IPS DF 19.7 (cell line): ENCODE data around the gene GNAT2.
"Not testable (repeated sequence)": the region's sequence is repeated elsewhere in the genome, so short reads cannot be mapped to it uniquely, and the experiment has no call there.

Experiments
- DNase-seq: peaks from one replicate; pipeline ENCODE4 v3.0.0-alpha.2; 2013; ENCODE audit warnings: low read depth, low spot score

GNAT2 gene

DNA sequence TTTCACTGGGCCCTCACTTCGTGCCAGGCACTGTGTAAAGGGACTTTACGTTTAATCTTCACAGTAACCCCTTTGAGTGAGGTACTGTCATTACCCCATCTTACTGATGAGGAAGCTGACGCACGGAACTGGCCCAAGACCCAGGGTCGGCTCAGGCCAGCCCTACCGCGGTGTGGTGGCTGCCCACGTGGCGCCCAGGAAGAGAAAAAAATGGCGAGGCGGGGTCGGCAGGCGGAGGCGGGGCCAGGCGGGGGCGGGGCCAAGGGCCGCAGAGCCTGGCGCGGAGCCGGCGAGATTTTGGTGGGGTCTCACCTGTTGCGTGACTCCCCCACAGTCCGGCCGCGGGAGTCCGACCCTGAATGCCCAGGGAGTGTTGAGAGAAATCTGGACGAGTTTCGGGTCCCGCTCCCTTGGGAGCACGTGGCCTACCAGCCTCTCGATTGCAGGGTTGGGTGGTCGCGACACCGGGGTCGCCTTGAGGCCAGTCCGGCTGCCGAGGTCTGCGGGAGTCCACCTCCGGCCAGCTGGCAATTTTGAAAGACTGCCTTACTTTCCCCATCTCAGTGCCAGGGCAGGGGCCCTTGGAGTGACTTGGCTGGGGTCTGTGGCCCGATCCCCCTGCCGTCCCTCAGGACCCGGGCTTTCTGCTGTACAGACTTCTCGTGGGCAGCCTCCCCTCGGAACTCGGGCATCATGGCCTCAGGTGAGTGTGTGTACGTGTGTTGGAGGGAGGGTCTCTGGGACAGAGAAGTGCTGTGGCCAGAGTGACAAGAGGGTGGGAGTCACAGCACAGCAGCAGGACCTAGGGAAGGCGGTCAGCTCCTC is at the start of gene GNAT2, which contains the start of gene AMPD2:
GNAT2 (minus strand) TSS at position 41 of the 825 bp plus-strand sequence. CDS start 6,746 bp downstream, outside the sequence.
AMPD2 (plus strand) TSS at position 262 of the 825 bp plus-strand sequence. CDS start 1,339 bp downstream, outside the sequence.
- DNase-seq: no peak

DNA sequence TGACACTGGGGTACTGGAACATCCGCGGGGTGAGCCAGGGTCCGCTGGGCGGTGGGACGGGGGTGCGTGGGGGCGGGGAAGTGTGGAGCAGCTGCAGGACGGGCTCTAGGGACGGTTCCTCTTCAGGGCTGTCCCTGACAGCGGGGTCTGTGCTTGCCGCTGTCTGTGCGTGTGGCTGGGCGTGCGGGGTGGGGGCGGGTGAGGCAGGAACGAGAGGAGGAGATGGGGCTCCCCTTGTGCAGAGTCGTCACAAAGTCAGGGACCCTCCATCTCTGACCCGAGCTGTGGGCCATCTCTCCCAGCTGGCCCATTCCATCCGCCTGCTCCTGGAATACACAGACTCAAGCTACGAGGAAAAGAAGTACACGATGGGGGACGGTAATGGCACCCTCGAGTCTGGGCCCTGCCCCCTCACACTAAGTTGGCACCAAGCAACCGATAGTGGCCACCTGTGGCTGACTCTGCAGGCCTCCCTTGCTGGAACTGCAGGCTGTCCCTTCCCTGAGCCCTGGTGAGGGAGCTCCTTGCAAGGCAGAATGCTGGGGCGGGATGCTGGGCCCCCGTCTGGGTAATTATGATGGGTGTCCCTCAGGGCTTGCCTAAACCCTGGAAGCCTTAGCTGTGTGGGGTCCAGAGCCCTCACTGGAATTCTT is 48.8 kb upstream of the GNAT2 start:
- DNase-seq: no peak

DNA sequence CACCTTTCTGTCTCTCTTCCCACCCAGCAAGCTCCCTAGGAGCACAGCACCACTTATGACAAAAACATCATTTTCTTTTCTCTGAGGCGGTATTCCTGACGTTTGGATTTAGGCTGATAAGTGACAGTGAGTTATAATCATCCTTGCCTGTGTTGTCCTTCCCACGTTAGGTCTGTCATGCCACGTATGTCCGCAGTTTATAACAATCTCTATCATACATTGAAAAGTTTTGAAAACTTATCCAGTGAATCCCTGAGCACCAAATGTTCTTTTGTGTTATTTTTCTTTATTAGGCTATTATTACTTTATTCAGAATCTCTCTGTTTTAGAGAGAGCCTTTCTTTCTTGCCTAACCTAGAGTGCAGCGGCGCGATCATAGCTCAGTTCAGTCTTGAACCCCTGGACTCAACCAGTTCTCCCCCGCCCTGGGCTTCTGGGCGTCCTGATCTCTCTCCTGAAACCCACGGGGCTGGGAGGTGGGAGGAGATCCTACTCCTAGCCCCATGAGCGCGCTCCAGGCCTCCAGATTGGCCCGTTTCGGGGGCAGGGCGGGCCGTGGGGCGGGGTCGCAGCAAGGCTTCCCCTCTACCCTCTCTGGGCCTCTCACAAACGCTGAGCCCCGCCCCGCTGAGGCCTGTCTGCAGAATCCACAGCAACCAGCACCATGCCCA is 48.2 kb upstream of the GNAT2 start, which contains the start of gene GSTM2:
GSTM2 (plus strand) TSS at position 606 of the 671 bp plus-strand sequence; CDS start at position 665, 59 bp downstream.
- peak; percentile 69 for DNase-seq

DNA sequence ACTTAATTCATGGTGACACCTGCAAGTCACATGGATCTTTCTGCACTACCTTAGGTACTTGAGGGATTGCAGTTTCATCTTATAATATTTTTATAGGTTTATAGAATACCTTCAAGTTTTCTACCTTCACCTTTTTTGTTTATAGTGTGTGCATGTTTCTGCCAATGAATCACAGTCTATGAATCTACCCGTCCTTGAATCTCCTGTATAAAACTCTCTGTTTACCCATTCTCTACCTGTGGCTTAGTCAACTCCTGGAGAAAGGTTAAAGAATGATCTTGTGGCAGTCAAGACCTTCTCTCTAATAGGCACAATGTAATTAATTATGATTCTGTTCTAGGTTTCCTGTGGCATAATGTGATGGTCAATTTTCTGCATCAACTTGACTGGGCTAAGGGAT is 45.3 kb upstream of the GNAT2 start:
- no peak for DNase-seq

DNA sequence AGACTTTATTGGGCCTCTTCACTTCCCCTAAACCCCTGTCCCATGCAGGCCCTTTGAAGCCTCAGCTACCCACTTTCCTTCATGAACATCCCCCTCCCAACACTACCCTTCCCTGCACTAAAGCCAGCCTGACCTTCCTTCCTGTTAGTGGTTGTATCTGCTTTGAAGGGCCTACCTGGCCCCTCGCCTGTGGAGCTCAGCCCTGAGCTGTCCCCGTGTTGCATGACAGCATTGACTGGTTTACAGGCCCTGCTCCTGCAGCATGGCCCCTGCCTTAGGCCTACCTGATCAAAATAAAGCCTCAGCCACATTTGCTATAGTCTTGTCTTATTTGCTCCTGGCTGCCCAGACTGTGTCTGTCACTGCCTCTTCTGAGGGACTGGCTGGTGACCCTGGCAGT is 42.0 kb upstream of the GNAT2 start:
- no peak for DNase-seq

DNA sequence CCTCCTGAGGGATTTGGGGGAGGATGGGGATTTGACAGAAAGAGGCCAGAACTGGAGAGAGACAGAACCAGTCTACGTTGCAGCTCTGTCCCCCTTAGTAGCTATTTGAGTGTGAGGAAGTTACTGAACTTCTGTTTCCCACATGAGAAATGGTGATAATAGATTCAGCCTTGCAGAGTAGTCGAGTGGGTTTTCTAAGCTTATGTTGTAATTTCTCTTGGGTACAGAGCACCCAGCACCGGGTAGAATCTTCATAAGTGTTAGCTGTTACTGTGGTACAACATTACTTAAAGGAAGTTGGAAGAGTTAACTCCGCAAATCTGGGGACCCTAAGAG is 41.2 kb upstream of the GNAT2 start:
- not testable (repeated sequence) for DNase-seq

DNA sequence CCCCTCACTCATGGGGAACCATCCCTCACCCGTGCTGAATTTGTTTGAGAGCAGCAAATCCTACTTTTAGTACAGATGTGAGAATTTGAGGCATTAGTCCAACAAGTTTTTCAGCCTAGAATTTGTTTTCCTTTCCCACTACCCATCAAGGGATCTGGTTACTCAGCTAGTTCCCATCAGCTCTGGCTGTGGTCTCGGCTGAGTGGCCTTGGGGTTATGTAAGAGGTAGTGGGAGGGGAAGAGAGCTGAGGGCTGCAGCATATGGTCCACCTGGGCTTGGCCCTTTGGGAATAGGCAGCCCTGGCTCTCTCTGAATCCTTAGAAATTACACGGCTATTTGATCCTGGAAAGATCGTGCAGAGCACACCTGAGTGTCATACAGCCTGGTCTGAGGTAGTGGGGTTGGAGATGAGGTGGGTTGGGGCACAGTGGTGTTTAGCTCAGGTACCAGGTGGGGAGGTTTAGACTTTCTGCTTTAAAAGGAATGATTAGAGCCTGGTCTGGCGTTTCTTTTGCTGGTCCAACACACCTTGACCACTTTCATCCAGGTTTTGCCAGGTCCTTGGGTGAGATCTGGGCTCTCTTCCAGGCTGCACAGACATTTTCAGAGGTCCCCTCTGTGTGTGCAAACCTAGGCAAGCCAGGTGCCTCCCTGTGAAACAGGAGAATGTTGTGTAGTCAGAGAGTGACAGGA is 40.7 kb upstream of the GNAT2 start:
- no peak for DNase-seq

DNA sequence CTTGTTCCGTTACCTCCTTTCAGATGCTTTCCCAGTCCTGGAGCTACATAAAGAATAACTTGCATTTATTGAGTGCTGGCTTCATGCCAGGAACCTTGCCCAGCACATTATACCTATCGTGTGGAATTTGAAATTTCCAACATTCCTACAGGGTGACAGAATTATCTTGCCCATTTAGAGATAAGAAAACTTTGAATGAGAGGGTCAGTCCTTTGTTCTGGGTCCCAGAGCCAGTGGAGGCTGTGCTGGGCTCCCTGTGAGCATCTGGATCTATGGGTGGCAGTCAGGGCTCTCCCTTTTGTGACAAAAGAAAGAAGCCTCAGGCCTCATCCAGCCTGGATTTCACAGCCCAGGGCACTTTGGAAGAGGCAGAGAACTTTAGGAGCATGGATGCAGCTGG is 39.7 kb upstream of the GNAT2 start:
- no peak for DNase-seq

DNA sequence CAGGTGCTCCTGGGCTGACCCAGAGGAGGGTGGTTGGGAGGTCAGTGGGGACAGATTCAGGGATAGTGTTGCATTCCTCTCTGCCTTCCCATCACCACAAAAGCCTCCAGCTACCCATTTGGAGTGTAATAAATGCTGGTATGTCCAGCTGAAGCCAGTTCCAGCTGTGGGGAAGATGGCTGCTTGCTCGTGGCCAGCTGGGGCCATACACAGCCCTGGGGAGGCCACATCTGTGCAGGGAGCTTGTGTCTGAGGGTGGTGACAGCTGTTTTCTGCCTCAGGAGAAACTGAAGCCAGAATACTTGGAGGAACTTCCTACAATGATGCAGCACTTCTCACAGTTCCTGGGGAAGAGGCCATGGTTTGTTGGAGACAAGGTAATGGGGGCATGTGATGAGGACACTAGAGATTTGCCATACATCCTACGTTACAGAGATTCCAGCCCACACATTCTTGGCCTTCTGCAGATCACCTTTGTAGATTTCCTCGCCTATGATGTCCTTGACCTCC is 39.2 kb upstream of the GNAT2 start:
- no peak for DNase-seq

DNA sequence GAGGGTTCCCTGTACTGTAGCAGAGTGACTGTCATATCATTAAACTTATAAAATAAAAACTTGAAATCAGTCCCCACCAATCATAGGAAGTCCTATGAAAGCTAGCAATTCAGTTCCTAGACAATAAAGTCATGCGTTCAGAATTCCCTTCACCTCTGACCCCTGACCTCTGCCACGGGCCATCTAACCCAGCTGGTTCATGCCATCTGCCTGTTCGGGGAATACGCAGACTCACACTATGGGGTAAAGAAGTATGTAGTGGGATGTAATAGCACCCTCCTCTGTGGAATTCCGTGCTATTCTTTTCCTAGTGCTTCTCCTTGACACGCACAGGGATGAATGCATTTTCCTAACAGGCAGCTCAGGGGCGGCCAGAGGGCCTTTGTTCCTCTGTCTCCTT is 38.6 kb upstream of the GNAT2 start:
- no peak for DNase-seq

DNA sequence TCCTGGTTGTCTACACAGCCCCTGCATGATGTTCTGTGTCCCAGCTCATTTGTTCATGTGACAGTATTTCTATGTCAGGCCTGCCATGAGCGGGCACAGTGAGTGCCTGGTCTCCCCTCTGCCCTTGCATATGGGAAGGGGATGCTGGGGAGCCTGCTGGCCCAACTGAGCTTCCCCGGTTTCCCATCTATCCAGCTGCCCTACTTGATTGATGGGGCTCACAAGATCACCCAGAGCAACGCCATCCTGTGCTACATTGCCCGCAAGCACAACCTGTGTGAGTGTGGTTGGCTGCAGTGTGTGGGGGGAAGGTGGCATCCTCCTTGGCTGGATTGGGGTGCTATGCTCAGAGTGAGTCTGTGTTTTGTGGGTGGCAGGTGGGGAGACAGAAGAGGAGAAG is 38.0 kb upstream of the GNAT2 start:
- DNase-seq: no peak

DNA sequence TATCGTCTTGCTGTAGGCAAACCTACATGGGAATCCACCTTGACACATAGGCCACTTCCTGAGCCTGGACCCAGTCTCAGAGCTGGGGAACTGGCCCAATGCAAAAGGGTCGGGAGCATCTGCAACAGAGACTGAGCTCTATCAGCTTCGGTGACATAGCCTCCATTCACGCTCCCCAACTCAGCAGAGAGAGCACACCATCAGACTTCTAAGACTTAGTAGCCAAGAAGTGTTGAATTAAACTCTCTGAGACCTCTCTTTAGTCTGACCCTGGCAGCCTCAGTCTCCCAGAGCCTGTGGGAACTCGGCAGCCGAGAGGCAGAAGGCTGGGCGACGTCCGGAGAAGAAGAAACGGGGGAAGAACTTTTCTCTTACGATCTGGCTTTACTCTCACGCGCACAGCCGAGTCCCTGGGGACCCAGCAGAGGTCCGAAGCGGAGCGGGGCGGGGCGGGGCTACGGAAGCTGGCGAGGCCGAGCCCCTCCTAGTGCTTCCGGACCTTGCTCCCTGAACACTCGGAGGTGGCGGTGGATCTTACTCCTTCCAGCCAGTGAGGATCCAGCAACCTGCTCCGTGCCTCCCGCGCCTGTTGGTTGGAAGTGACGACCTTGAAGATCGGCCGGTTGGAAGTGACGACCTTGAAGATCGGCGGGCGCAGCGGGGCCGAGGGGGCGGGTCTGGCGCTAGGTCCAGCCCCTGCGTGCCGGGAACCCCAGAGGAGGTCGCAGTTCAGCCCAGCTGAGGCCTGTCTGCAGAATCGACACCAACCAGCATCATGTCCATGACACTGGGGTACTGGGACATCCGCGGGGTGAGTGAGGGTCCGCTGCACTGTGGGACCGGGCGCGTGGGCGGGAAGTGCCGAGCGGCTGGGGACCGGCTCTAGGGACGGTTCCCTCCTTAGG is 36.5 kb upstream of the GNAT2 start, which contains the start of gene GSTM4:
GSTM4 (plus strand) TSS at position 485 of the 905 bp plus-strand sequence; CDS start at position 776, 291 bp downstream.
- peak; percentile 59 for DNase-seq

DNA sequence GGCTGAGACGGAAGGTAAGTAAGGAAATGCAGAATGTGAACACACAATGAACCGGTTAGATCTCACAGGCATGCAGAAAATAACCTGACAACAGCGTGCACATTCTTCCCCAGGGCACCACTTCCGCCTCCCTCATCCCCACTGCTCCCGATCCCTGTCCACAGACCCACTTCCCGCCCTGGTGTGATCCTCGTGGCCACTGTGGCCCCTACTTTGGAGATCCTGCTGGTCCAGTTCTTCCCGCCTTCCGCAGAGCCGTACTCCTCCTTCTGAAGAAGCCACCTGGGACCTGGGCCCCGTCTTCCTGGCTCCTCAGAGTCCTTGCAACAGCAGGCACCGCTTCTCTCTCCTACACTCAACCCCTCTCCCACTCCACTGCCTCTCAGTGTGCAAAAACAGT is 35.1 kb upstream of the GNAT2 start:
- DNase-seq: no peak

DNA sequence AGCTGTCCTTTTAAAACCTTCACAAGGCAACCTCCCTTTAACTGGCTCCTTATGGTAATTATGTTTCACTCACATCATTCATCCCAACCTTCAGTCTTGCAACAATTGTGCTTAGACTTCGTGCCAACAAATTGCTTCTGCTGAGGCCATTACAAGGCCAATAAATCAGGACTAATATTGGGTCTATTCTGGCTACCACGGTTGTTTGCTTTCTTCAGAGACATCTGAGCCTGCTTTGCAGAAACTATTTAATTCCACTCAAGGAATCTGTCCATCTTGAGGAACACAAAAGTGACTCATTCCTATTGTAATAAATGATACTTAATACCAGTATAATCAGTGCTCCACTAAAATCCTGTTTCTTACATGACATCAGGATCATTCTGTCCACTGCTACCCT is 33.9 kb upstream of the GNAT2 start:
- DNase-seq: no peak

DNA sequence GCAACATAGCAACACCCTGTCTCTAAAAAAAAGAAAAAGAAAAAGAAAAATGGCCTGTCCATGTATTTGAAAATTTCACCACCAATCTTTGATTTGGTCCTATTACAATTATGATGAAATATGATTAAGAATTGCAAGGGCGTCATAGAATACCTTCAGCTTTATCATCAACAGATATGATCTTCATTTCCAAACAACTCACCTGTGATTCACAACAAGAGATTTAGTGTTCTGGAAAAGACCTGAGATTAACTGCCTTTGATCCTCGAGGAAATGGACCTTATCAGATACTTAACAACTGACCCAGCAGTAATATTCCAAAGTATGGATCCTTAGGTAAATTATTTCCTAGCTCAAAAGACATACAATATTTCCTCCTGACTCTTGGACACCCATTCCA is 33.0 kb upstream of the GNAT2 start:
- DNase-seq: no peak

DNA sequence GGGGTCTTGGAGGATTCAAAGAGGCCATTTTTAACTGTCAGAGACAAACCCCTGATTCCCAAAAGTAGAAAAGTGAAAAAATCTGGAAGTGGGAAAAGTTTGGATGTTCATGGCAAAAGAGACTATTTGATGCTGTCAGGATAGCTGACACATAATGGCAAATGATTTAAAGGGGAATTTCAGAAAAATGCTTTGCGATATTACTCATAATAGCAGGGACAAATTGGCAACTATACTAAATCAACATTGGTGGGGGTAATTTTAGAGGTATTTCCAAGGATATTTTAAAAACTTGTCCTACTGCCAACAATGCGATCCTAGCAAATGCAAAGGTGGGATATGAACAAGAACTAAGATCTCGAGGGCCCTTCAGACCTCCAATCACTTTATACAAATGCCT is 31.2 kb upstream of the GNAT2 start:
- no peak for DNase-seq

DNA sequence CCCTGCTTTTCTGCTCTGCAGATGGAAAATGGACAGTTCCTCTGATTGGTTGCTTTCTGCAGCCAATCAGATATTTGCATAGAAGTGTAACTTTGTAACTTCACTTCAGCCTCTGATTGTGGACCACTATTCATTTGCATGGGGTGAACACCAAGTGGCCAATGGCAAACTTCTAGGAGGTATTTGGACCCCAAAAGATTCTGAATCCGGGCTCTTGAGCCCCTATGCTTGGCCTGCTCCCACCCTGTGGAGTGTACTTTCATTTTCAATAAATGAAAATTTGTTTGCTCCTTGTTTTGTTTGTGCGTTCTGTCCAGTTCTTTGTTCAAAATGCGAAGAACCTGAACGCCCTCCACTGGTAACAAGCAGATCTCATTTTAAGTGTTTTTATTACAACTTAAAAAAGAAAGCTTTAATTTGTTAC is 30.1 kb upstream of the GNAT2 start:
- no peak for DNase-seq

DNA sequence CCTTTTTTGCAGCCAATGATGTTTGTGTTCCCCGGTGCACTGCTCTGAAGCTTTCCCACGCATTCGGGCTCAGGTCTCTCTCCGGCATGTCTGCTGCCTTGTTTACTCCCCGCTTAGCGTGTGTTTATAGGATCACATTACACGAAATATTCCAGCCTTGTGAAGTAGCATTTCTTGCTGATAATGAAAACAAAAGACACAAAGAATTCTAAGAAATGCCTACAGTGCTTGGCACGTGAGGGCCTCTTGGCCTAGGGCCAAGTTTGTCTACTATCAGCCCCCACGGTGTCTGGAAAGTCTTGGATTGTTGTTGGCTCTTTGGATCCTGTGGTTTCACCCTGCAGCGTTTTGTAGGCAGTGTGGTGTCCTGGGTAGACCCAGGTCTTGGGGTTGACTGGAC is 25.3 kb upstream of the GNAT2 start:
- no peak for DNase-seq

DNA sequence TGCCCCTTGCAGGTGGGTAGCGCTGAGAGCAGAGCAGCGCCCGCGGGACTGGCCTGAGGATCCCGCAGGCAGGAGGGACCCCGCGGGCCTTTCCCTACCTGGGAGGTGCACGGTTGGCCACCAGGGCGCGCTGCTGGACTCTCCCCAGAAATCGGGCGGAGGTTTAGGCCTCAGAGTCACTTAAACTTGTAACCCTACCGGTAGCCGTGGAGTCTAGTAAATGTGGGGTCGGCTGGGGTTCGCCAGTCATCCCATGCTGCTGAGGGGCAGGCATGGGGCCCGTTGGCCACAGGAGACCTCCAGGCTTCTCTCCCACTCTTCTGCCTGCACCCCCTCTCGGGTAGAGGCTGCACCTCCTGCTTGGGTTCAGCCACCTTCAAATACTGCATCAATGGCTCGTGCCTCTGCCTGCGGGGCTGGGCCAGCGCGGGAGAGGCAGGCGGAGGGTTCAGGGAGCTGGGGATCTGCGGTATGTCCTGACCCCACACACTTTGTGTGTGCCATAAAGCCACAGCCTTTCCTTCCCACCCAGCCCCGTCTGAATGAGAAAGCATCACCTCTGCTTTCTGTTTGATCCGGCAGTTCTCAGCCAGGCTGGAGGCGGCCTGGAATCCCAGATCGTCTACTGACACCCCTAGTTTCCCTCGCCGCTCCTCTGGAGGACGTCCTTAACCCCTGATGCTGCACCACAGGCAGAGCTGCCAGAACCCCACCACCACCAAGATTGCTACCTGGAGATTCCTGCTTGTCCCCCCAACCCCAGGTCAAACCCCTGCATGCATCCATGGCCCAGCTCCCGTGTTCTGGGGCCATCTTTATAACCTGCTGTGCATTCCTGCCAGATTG is 24.2 kb upstream of the GNAT2 start:
- no peak for DNase-seq

DNA sequence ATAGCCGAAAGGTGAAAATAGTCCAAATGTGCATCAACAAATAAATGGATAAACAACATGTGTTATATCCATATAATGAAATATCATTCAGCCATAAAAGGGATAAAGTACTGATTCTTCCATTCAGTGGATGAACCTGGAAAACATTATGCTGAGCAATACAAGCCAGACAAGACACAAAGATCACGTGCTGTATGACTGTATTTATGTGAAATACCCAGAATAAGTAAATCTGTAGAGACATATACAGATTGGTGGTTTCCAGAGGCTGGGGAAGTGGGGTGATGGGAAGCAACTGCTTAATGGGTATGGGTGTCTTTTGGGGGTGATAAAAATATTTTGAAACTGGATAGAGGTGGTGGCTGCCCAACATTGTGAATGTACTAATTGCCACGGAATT is 23.2 kb upstream of the GNAT2 start:
- no peak for DNase-seq
